Neural cell (in vitro differentiated cells): ENCODE data around the gene ALX4.

Experiments used
- EP300 ChIP-seq: fragments of 450-650 bp; conservative IDR thresholded peaks from 2 replicates; pipeline ENCODE4 v1.6.1; 2014; ENCODE audit warnings: antibody characterized with exemption, mild to moderate bottlenecking, moderate library complexity; ENCODE audit not compliant: poor library complexity, severe bottlenecking
- EZH2 ChIP-seq: fragments of 200-600, 300-800 bp; shearing (Covaris generic), sonication (generic); IDR thresholded peaks from 2 replicates; pipeline ENCODE4 v1.6.1; 2014; ENCODE audit warnings: antibody characterized with exemption, low read length, borderline replicate concordance, mild to moderate bottlenecking; ENCODE audit not compliant: insufficient read depth, poor library complexity, severe bottlenecking
- MXI1 ChIP-seq: fragments of 450-650 bp; conservative IDR thresholded peaks from 2 replicates; pipeline ENCODE4 v1.6.1; 2014; ENCODE audit warnings: antibody characterized with exemption, mild to moderate bottlenecking; ENCODE audit not compliant: poor library complexity, severe bottlenecking
- POLR2AphosphoS5 ChIP-seq: IDR thresholded peaks from 2 replicates; pipeline ENCODE4 v1.6.1; 2012
- RAD21 ChIP-seq: fragments of 450-650 bp; conservative IDR thresholded peaks from 2 replicates; pipeline ENCODE4 v1.6.1; 2014; ENCODE audit warnings: antibody characterized with exemption, mild to moderate bottlenecking, moderate library complexity
- SMC3 ChIP-seq: fragments of 450-650 bp; conservative IDR thresholded peaks from 2 replicates; pipeline ENCODE4 v1.6.1; 2014; ENCODE audit warnings: antibody characterized with exemption, mild to moderate bottlenecking, moderate library complexity; ENCODE audit not compliant: poor library complexity
- TAF1 ChIP-seq: IDR thresholded peaks from 2 replicates; pipeline ENCODE4 v1.6.1; 2012; ENCODE audit warnings: low read depth
- TF ChIP-seq, protein P1 (sequence below): fragments of 450-650 bp; IDR thresholded peaks from 2 replicates; pipeline ENCODE4 v1.5.1; 2014; ENCODE audit warnings: antibody characterized with exemption, mild to moderate bottlenecking, moderate library complexity; ENCODE audit not compliant: poor library complexity, severe bottlenecking
- TF ChIP-seq, protein P2 (sequence below): IDR thresholded peaks from 2 replicates; pipeline ENCODE4 v1.6.1; 2012; ENCODE audit warnings: borderline replicate concordance

DNA sequence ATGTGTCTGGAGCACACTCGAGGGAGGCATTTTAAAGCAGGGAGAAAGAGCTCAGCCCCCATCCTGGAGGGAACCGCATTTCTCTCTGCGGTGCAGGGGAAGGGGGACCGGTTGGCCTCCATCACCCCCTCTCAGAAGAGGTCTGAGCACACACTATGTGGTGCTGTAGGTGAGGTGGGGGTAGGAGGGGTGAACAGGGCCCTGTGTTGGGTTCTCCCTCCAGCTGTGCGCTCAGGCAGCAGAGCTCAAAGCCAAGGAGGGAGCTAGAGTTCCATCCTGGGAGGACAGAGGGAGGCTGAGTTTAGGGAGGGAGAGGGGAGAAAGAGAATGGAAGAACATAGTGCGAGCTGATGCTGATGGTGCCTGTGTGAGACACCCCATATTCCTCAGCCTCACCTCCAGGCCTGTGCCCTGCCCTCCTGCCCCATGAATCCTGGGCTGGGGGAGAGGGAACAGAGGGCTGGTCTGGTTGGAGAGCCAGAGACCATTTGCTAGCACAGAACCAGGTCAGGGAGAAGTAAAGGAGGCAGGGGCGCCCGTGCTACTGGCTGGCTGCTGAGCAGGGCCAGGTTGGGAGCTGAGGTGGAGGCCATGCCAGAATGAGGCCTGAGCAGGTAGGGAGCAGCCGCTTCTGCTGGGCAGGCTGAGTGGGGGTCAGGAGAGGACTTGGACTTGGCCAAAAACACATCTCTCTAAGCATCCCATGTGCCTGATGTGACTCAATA, 43.7 kb downstream of the ALX4 start:
- no peak for TF ChIP-seq EP300
- no peak for TF ChIP-seq EZH2
- TF ChIP-seq TAF1: no peak
- TF ChIP-seq, protein P1, sequence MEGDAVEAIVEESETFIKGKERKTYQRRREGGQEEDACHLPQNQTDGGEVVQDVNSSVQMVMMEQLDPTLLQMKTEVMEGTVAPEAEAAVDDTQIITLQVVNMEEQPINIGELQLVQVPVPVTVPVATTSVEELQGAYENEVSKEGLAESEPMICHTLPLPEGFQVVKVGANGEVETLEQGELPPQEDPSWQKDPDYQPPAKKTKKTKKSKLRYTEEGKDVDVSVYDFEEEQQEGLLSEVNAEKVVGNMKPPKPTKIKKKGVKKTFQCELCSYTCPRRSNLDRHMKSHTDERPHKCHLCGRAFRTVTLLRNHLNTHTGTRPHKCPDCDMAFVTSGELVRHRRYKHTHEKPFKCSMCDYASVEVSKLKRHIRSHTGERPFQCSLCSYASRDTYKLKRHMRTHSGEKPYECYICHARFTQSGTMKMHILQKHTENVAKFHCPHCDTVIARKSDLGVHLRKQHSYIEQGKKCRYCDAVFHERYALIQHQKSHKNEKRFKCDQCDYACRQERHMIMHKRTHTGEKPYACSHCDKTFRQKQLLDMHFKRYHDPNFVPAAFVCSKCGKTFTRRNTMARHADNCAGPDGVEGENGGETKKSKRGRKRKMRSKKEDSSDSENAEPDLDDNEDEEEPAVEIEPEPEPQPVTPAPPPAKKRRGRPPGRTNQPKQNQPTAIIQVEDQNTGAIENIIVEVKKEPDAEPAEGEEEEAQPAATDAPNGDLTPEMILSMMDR: no peak
- TF ChIP-seq, protein P2, sequence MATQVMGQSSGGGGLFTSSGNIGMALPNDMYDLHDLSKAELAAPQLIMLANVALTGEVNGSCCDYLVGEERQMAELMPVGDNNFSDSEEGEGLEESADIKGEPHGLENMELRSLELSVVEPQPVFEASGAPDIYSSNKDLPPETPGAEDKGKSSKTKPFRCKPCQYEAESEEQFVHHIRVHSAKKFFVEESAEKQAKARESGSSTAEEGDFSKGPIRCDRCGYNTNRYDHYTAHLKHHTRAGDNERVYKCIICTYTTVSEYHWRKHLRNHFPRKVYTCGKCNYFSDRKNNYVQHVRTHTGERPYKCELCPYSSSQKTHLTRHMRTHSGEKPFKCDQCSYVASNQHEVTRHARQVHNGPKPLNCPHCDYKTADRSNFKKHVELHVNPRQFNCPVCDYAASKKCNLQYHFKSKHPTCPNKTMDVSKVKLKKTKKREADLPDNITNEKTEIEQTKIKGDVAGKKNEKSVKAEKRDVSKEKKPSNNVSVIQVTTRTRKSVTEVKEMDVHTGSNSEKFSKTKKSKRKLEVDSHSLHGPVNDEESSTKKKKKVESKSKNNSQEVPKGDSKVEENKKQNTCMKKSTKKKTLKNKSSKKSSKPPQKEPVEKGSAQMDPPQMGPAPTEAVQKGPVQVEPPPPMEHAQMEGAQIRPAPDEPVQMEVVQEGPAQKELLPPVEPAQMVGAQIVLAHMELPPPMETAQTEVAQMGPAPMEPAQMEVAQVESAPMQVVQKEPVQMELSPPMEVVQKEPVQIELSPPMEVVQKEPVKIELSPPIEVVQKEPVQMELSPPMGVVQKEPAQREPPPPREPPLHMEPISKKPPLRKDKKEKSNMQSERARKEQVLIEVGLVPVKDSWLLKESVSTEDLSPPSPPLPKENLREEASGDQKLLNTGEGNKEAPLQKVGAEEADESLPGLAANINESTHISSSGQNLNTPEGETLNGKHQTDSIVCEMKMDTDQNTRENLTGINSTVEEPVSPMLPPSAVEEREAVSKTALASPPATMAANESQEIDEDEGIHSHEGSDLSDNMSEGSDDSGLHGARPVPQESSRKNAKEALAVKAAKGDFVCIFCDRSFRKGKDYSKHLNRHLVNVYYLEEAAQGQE: no peak
- TF ChIP-seq POLR2AphosphoS5: no peak
- no peak for TF ChIP-seq RAD21
- TF ChIP-seq SMC3: no peak
- no peak for TF ChIP-seq MXI1
